ENCODE results near the gene JAK3.
"Not testable (repeated sequence)": the region's sequence is repeated elsewhere in the genome, so short reads cannot be mapped to it uniquely, and the experiment has no call there.

JAK3 gene

GRCh38 chr19:17777840-17778239, 69.9 kb downstream of the JAK3 start:
- DNase-seq (ENCODE audit: low read depth in 3 of 3): not testable (repeated sequence)

- no peak for DNase-seq (ENCODE audit: low read depth in 3 of 3)
These were observed 71.6 kb downstream of the JAK3 start for GRCh38 chr19:17775991-17776803.

GRCh38 chr19:17775245-17775927, 72.4 kb downstream of the JAK3 start:
- no peak for DNase-seq (ENCODE audit: low read depth in 3 of 3)

Measured in stimulated activated CD4-positive, alpha-beta T cell treated with anti-CD3 and anti-CD28 coated beads, TNF-alpha, amount 100 ng/mL, for 48 hours (primary cell).